ENCODE results near the gene RYK.

The RYK gene

GRCh38 chr3:134153761-134154160 lies 96.9 kb downstream of the RYK start:
- Histone ChIP-seq H3K79me2 (ENCODE audit: insufficient read depth, low read length) (no peaks in the 10 kb centered on the region), H3K9ac (ENCODE audit: low read depth, low read length) (no peak overlapping the region), H3K27me3 (ENCODE audit: insufficient read depth, low read length, poor library complexity) (no peaks in the 10 kb centered on the region), H3K36me3 (ENCODE audit: insufficient read depth, low read length) (peaks cover 58% of the 10 kb centered on the region), H2AFZ (ENCODE audit: low read depth, low read length) (no peak overlapping the region), H3K9me3 (ENCODE audit: insufficient read depth, low read length, severe bottlenecking) (no peaks in the 10 kb centered on the region), H3K27ac (ENCODE audit: low read length) (no peak overlapping the region), H3K4me1 (ENCODE audit: insufficient read depth, low read length) (no peaks in the 10 kb centered on the region), H4K20me1 (ENCODE audit: insufficient read depth, low read length) (no peaks in the 10 kb centered on the region), H3K4me2 (ENCODE audit: insufficient read depth, low read length) (no peak overlapping the region), H3K4me3 (ENCODE audit: low read depth in 1 of 2, low read length in 2 of 2) (no peak overlapping the region)
- TF ChIP-seq CTCF (IDR thresholded peaks at IDR 0.05; ENCODE audit: borderline replicate concordance, extremely low read depth, low read length, poor library complexity, severe bottlenecking) (no peak), EZH2 (IDR thresholded peaks at IDR 0.05; ENCODE audit: borderline replicate concordance, low read depth, low read length, severe bottlenecking) (no peak)
- ATAC-seq (ENCODE audit: insufficient read depth, low read depth) (no peak), DNase-seq (no peak)

GRCh38 chr3:134150476-134150875 lies 100.2 kb downstream of the RYK start:
- Histone ChIP-seq H2AFZ (ENCODE audit: low read depth, low read length) (no peak overlapping the region), H3K79me2 (ENCODE audit: insufficient read depth, low read length) (no peaks in the 10 kb centered on the region), H3K36me3 (ENCODE audit: insufficient read depth, low read length) (peaks cover 28% of the 10 kb centered on the region), H3K27ac (ENCODE audit: low read length) (no peak overlapping the region), H4K20me1 (ENCODE audit: insufficient read depth, low read length) (no peaks in the 10 kb centered on the region), H3K9ac (ENCODE audit: low read depth, low read length) (no peak overlapping the region), H3K4me2 (ENCODE audit: insufficient read depth, low read length) (no peak overlapping the region), H3K4me3 (ENCODE audit: low read depth in 1 of 2, low read length in 2 of 2) (no peak overlapping the region), H3K27me3 (ENCODE audit: insufficient read depth, low read length, poor library complexity) (no peaks in the 10 kb centered on the region), H3K9me3 (ENCODE audit: insufficient read depth, low read length, severe bottlenecking) (no peaks in the 10 kb centered on the region), H3K4me1 (ENCODE audit: insufficient read depth, low read length) (no peaks in the 10 kb centered on the region)
- ATAC-seq (ENCODE audit: insufficient read depth, low read depth) (no peak), DNase-seq (no peak)
- no peak for TF ChIP-seq CTCF (IDR thresholded peaks at IDR 0.05; ENCODE audit: borderline replicate concordance, extremely low read depth, low read length, poor library complexity, severe bottlenecking)
- no peak for TF ChIP-seq EZH2 (IDR thresholded peaks at IDR 0.05; ENCODE audit: borderline replicate concordance, low read depth, low read length, severe bottlenecking)

- Histone ChIP-seq H3K4me1 (ENCODE audit: insufficient read depth, low read length) (no peaks in the 10 kb centered on the region), H2AFZ (ENCODE audit: low read depth, low read length) (no peak overlapping the region), H3K79me2 (ENCODE audit: insufficient read depth, low read length) (no peaks in the 10 kb centered on the region), H3K9me3 (ENCODE audit: insufficient read depth, low read length, severe bottlenecking) (no peaks in the 10 kb centered on the region), H3K4me2 (ENCODE audit: insufficient read depth, low read length) (no peak overlapping the region), H3K27ac (ENCODE audit: low read length) (no peak overlapping the region), H4K20me1 (ENCODE audit: insufficient read depth, low read length) (no peaks in the 10 kb centered on the region), H3K27me3 (ENCODE audit: insufficient read depth, low read length, poor library complexity) (no peaks in the 10 kb centered on the region), H3K36me3 (ENCODE audit: insufficient read depth, low read length) (peaks cover 16% of the 10 kb centered on the region; the same call in 1 of the 2 replicates), H3K4me3 (ENCODE audit: low read depth in 1 of 2, low read length in 2 of 2) (no peak overlapping the region), H3K9ac (ENCODE audit: low read depth, low read length) (no peak overlapping the region)
- no peak for DNase-seq
- TF ChIP-seq CTCF (IDR thresholded peaks at IDR 0.05; ENCODE audit: borderline replicate concordance, extremely low read depth, low read length, poor library complexity, severe bottlenecking), result no peak
- no peak for TF ChIP-seq EZH2 (IDR thresholded peaks at IDR 0.05; ENCODE audit: borderline replicate concordance, low read depth, low read length, severe bottlenecking)
- ATAC-seq (ENCODE audit: insufficient read depth, low read depth), result no peak
These were observed 101.4 kb downstream of the RYK start for GRCh38 chr3:134149286-134149685.

GRCh38 chr3:134148534-134148933 lies 102.1 kb downstream of the RYK start:
- ATAC-seq (ENCODE audit: insufficient read depth, low read depth) (no peak), DNase-seq (no peak)
- Histone ChIP-seq H3K9me3 (ENCODE audit: insufficient read depth, low read length, severe bottlenecking) (no peaks in the 10 kb centered on the region), H3K4me3 (ENCODE audit: low read depth in 1 of 2, low read length in 2 of 2) (no peak overlapping the region), H3K27me3 (ENCODE audit: insufficient read depth, low read length, poor library complexity) (no peaks in the 10 kb centered on the region), H3K9ac (ENCODE audit: low read depth, low read length) (no peak overlapping the region), H4K20me1 (ENCODE audit: insufficient read depth, low read length) (no peaks in the 10 kb centered on the region), H3K36me3 (ENCODE audit: insufficient read depth, low read length) (peaks cover 9% of the 10 kb centered on the region; the same call in 1 of the 2 replicates), H3K4me1 (ENCODE audit: insufficient read depth, low read length) (no peaks in the 10 kb centered on the region), H2AFZ (ENCODE audit: low read depth, low read length) (no peak overlapping the region), H3K27ac (ENCODE audit: low read length) (no peak overlapping the region), H3K4me2 (ENCODE audit: insufficient read depth, low read length) (no peak overlapping the region), H3K79me2 (ENCODE audit: insufficient read depth, low read length) (no peaks in the 10 kb centered on the region)
- TF ChIP-seq EZH2 (IDR thresholded peaks at IDR 0.05; ENCODE audit: borderline replicate concordance, low read depth, low read length, severe bottlenecking) (no peak), CTCF (IDR thresholded peaks at IDR 0.05; ENCODE audit: borderline replicate concordance, extremely low read depth, low read length, poor library complexity, severe bottlenecking) (no peak)
